Keratinocyte (primary cell): Measurements from ENCODE around the gene L3MBTL2. TPM values are rescaled to one million over a fixed set of nuclear protein-coding genes. Genes with fewer than 3 reads are reported as not detected.

ENCODE experiments used
- DNase-seq: peaks from one replicate; pipeline ENCODE4 v3.0.0-alpha.2; 2011; ENCODE audit warnings: low read depth, missing footprints, low spot score
- FAIRE-seq: peaks from 2 replicates; lab custom pipeline; 2011; peaks lifted over from hg19 to GRCh38; lab: Jason Lieb, UNC
- H2AFZ ChIP-seq: 2 replicates; pipeline ENCODE4 v1.6.0; 2012; ENCODE audit warnings: low read length, control low read depth, inconsistent platforms; ENCODE audit not compliant: control insufficient read depth
- H3K27ac ChIP-seq: 2 replicates; pipeline ENCODE4 v1.5.1; 2011; ENCODE audit warnings: low read length; ENCODE audit not compliant: control insufficient read depth, insufficient read depth
- H3K27me3 ChIP-seq: 3 replicates; pipeline ENCODE4 v1.6.0; 2011; ENCODE audit warnings: low read length; ENCODE audit not compliant: control insufficient read depth, insufficient read depth; ENCODE audit errors: extremely low read depth
- H3K36me3 ChIP-seq, 2 experiments: 2 replicates in 1 of 2; 3 replicates in 1 of 2; pipeline ENCODE4 v1.5.1; 2011; ENCODE audit warnings: low read length in 2 of 2, mild to moderate bottlenecking in 1 of 2; ENCODE audit not compliant: control insufficient read depth in 2 of 2, insufficient read depth in 2 of 2; ENCODE audit errors: extremely low read depth in 1 of 2
- H3K4me1 ChIP-seq: 3 replicates; pipeline ENCODE4 v1.5.1; 2011; ENCODE audit warnings: low read length; ENCODE audit not compliant: control insufficient read depth, insufficient read depth; ENCODE audit errors: extremely low read depth
- H3K4me2 ChIP-seq: 3 replicates; pipeline ENCODE4 v1.6.0; 2011; ENCODE audit warnings: low read depth, low read length; ENCODE audit not compliant: control insufficient read depth, insufficient read depth; ENCODE audit errors: extremely low read depth
- H3K4me3 ChIP-seq, 3 experiments: fragments of 200-600 bp in 1 of 3; sonication (generic) in 1 of 3; 2 replicates in 2 of 3; 3 replicates in 1 of 3; pipeline ENCODE4 v1.5.1; 2011 to 2016; ENCODE audit warnings: low read length in 3 of 3, mild to moderate bottlenecking in 3 of 3, control low read depth in 2 of 3, inconsistent platforms in 1 of 3, low read depth in 1 of 3, mixed read lengths in 1 of 3, mixed run types in 1 of 3, moderate library complexity in 1 of 3; ENCODE audit not compliant: control insufficient read depth in 2 of 3, insufficient read depth in 2 of 3; ENCODE audit errors: extremely low read depth in 1 of 3
- H3K79me2 ChIP-seq: 2 replicates; pipeline ENCODE4 v1.6.0; 2012; ENCODE audit warnings: low read length; ENCODE audit not compliant: control insufficient read depth, insufficient read depth
- H3K9ac ChIP-seq: 3 replicates; pipeline ENCODE4 v1.6.0; 2011; ENCODE audit warnings: low read length; ENCODE audit not compliant: control insufficient read depth, insufficient read depth; ENCODE audit errors: extremely low read depth
- H3K9me1 ChIP-seq: 3 replicates; pipeline ENCODE4 v1.6.0; 2011; ENCODE audit warnings: low read length; ENCODE audit not compliant: control insufficient read depth, insufficient read depth; ENCODE audit errors: extremely low read depth
- H3K9me3 ChIP-seq: 2 replicates; pipeline ENCODE4 v1.5.1; 2012; ENCODE audit warnings: low read depth, low read length; ENCODE audit not compliant: control insufficient read depth
- H4K20me1 ChIP-seq: 3 replicates; pipeline ENCODE4 v1.6.0; 2011; ENCODE audit warnings: low read length; ENCODE audit not compliant: control insufficient read depth, insufficient read depth; ENCODE audit errors: extremely low read depth
- EZH2 ChIP-seq: IDR thresholded peaks from one replicate; pipeline ENCODE4 v1.6.1; 2012; ENCODE audit warnings: inconsistent platforms, mild to moderate bottlenecking, low read length, moderate library complexity
- dilution Hi-C: fragments of 300-500 bp; cut with MboI; formaldehyde crosslinking; loops from one replicate; pipeline ENCODE4 v1.7.0; 2020; ENCODE audit warnings: low sequenced_read_pairs; ENCODE audit not compliant: extremely low pct_ligation_motif_present
- polyA plus RNA-seq, 5 experiments: library from polyadenylated mRNA; depleted of rRNA in 3 of 5; stranded (reverse) in 3 of 5; stranded (forward) in 1 of 5; unstranded in 1 of 5; fragments of >200 nt; gene quantifications; 1 replicate in 1 of 5; 2 replicates in 3 of 5; 3 replicates in 1 of 5; pipeline versions ENCODE4 v1.2.1 to v1.2.3, GENCODE V29; 2011 to 2012; ENCODE audit warnings: missing spikeins in 2 of 5, low read depth in 1 of 5, low replicate concordance in 1 of 5
- TF ChIP-seq, protein P1 (sequence below), 3 experiments: IDR thresholded peaks in 1 of 3; conservative IDR thresholded peaks in 1 of 3; optimal IDR thresholded peaks in 1 of 3; 2 replicates in 2 of 3; 3 replicates in 1 of 3; pipeline versions ENCODE3 to v1.5.1; 2011; ENCODE audit warnings: low read length in 3 of 3, mild to moderate bottlenecking in 3 of 3, moderate library complexity in 2 of 3, control low read depth in 1 of 3, inconsistent platforms in 1 of 3; ENCODE audit not compliant: insufficient read depth in 2 of 3; ENCODE audit errors: extremely low read depth in 1 of 3

L3MBTL2 gene
- polyA plus RNA-seq, 1 donor (not counting 4 experiments of a cell fraction or from before 2014, with no cell fraction given) = 16.7 TPM

GRCh38 chr22:41273128-41273527, 68.0 kb downstream of the L3MBTL2 start:
- dilution Hi-C loops = no loop called here
- no peak overlapping the region for H3K4me3 ChIP-seq
- H3K9me1 ChIP-seq = no peaks in the 10 kb centered on the region
- H2AFZ ChIP-seq = no peak overlapping the region
- no peaks in the 10 kb centered on the region for H3K9me3 ChIP-seq
- TF ChIP-seq, protein P1, sequence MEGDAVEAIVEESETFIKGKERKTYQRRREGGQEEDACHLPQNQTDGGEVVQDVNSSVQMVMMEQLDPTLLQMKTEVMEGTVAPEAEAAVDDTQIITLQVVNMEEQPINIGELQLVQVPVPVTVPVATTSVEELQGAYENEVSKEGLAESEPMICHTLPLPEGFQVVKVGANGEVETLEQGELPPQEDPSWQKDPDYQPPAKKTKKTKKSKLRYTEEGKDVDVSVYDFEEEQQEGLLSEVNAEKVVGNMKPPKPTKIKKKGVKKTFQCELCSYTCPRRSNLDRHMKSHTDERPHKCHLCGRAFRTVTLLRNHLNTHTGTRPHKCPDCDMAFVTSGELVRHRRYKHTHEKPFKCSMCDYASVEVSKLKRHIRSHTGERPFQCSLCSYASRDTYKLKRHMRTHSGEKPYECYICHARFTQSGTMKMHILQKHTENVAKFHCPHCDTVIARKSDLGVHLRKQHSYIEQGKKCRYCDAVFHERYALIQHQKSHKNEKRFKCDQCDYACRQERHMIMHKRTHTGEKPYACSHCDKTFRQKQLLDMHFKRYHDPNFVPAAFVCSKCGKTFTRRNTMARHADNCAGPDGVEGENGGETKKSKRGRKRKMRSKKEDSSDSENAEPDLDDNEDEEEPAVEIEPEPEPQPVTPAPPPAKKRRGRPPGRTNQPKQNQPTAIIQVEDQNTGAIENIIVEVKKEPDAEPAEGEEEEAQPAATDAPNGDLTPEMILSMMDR (optimal IDR thresholded peaks at IDR 0.05 in 1 of 3, IDR thresholded peaks at IDR 0.05 in 1 of 3, conservative IDR thresholded peaks at IDR 0.05 in 1 of 3; ENCODE audit: extremely low read depth in 1 of 3, insufficient read depth in 2 of 3, low read length in 3 of 3) = no peak
- TF ChIP-seq EZH2 = no peak
- H3K9ac ChIP-seq = peak overlapping the region; percentile 38
- peaks cover 37% of the 10 kb centered on the region for H3K4me1 ChIP-seq
- peaks cover 33 to 50% of the 10 kb centered on the region in 2 experiments for H3K36me3 ChIP-seq
- DNase-seq (peak; percentile 60), FAIRE-seq (peak; percentile 96)
- peak overlapping the region; percentile 7 for H3K4me2 ChIP-seq
- H3K79me2 ChIP-seq = peaks cover 47% of the 10 kb centered on the region
- H3K27ac ChIP-seq = peak overlapping the region; percentile 84
- peaks cover 2% of the 10 kb centered on the region for H4K20me1 ChIP-seq
- H3K27me3 ChIP-seq = no peaks in the 10 kb centered on the region

DNA sequence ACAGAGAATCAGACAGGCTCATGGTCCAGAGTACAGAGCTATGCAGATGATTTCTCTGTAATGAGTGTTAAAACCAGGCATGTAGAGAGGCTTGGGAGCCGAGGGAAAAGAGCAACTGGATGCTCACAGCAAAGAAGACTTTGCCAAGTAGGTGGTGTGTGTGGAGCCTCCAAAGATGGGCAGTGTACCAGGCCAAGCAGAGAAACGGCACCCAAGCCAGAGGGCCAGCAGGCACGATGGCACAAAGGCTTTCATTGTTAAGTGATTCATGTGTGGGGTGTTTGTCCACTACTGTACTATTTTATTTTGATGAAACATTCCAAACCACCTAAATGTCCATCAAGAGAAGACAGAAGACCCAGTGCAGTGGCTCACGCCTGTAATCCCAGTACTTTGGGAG, 69.7 kb downstream of the L3MBTL2 start:
- Histone ChIP-seq H3K9me1 (no peaks in the 10 kb centered on the region), H2AFZ (no peak overlapping the region), H3K36me3 (peaks cover 33 to 48% of the 10 kb centered on the region in 2 experiments), H3K9ac (no peak overlapping the region), H3K27me3 (no peaks in the 10 kb centered on the region), H3K4me3 (no peak overlapping the region), H3K4me1 (peaks cover 43% of the 10 kb centered on the region), H4K20me1 (peaks cover 2% of the 10 kb centered on the region), H3K9me3 (no peaks in the 10 kb centered on the region), H3K27ac (no peak overlapping the region), H3K79me2 (peaks cover 48% of the 10 kb centered on the region), H3K4me2 (no peak overlapping the region)
- TF ChIP-seq, protein P1 (optimal IDR thresholded peaks at IDR 0.05 in 1 of 3, IDR thresholded peaks at IDR 0.05 in 1 of 3, conservative IDR thresholded peaks at IDR 0.05 in 1 of 3; ENCODE audit: extremely low read depth in 1 of 3, insufficient read depth in 2 of 3, low read length in 3 of 3) = no peak
- TF ChIP-seq EZH2 = no peak
- no peak for FAIRE-seq
- no peak for DNase-seq
- dilution Hi-C loops = no loop called here
